HG03442 (cell line): ENCODE data around the gene ARAP1.
A peak's percentile ranks its signal among the peaks of the same experiment; 100 is the strongest.

ENCODE experiments used
- ATAC-seq: cut with Tn5 transposase; IDR thresholded peaks from one replicate; pipeline ENCODE4 v1.9.1; 2021; ENCODE audit warnings: mild to moderate bottlenecking, moderate library complexity; ENCODE audit not compliant: unreplicated experiment

Gene ARAP1

DNA sequence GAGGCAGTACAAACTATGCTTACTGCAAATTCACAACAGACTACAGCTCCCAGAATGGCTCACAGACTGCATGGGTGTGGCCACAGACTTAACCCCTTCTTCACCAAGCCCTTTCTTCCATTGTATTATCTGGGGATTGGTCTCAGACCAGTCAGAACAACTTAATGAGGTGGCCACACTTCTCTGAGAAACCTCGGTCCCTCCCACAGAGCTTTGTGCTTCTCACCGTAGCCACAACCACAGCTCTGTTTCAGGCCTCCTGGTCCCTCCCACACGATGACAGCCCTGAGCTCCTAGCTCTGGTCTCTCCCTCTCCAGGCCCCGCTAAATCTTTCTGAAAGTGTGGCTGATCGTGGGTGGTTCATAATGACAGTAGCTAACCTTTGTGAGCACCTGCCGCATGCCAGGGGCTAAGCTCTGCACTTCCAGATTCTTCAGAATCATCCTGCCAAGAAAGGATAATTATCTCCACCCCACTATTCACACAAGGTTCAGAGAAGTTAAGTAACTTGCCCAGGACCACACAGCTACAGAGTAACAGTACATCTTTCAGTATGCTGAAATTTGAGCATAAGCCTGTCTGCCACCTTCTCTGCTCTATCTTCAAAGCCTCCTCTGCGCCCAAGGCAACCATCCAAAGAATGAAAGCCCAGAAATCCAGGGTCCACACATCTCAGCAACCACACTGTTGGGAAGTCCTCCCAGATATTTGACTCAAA, 83.4 kb downstream of the ARAP1 start:
- peak; percentile 86 for ATAC-seq

DNA sequence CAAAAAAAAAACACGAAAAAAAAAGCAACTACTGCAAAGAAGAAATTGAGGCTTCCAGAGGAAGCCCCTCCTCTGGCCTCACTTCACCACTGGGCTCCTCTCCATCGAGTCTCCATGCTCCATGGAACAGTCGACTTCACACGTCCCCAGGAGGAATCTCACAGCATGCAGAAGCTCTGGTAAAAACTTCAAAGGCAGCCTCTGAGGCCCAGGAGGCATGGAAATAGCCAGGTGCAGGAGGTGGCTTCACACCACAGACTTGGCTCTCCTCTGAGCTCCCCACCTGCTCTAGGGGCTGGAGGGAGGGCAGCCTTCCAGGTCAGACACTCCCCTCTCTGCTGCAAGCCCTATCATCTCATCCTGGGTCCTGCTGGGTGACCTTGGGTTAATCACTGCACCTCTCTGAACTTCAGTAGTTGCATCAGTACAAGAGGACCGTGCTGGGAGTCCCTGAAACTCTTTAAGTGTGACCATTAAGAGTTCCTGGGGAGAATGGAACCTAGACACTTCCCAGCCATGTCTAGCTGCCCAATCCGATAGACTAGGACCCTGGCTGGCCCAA, 86.2 kb downstream of the ARAP1 start:
- ATAC-seq: no peak

DNA sequence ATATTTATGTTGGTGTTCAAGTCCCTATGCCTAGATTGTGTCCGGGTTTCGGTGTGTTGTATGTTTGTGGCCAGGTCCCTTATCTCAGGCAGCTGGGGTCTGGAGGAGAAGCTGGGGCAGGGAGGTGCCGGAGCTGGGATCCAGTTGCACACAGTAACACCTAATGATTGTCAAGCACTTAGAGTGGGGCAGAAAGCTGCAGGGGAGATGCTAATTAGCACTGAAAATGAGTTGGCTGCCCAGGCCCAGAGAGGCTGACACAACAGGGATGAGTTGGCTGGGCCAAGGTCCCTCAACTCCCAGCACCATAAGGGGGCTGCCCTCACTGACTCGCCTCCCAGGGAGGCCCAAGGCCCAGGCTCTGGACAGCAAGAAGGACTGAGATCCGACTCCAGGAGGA, 90.2 kb downstream of the ARAP1 start:
- ATAC-seq: no peak

DNA sequence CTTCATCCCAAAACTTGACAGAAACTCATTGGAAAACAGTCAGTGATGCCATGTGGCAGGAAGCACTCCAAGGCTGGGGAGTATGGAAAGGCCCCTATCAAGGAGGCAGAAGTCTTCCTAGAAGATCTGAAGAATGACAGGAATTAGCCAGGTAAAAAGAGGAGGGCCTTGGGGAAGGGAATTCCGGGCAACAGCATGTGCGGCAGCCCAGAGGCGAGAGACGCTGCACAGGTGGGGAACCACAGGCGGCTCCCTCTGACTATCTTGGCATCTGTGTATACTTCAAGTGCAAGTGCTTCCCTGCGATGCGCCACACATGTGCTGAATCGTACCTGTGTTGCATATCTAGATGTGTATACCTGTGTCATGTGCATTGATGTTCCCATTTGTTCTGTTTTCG, 90.7 kb downstream of the ARAP1 start:
- no peak for ATAC-seq

DNA sequence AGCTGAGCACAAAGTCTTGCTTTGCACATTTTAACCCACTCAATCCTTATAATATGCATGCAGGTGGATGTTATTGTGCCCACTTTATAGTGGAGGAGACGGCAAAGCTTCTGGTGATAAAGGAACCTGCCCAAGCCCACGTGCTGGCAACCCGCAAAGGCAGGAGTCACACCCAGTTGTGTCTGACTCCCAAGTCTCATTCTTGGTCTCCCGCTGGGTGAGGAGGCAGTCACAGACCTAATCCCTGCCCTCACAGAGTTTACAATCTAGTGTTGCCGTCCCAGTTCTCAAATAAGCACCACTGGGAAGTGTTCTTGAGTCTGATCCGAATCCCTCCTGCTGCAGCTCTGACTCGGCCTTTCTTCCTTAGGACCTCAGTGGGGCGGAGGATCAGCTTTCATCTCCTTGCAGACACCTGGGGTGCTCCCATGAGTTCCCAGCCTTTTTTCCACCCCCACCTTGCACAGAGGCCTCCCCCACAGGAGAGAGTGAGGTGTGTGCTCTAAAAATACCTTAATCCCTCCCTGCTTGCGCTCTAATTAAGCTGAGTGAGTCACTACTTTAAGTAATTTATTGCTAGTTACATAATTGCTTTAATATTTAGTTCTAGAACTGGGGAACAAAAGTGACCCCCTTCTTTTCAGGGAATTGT, 93.1 kb downstream of the ARAP1 start:
- no peak for ATAC-seq

DNA sequence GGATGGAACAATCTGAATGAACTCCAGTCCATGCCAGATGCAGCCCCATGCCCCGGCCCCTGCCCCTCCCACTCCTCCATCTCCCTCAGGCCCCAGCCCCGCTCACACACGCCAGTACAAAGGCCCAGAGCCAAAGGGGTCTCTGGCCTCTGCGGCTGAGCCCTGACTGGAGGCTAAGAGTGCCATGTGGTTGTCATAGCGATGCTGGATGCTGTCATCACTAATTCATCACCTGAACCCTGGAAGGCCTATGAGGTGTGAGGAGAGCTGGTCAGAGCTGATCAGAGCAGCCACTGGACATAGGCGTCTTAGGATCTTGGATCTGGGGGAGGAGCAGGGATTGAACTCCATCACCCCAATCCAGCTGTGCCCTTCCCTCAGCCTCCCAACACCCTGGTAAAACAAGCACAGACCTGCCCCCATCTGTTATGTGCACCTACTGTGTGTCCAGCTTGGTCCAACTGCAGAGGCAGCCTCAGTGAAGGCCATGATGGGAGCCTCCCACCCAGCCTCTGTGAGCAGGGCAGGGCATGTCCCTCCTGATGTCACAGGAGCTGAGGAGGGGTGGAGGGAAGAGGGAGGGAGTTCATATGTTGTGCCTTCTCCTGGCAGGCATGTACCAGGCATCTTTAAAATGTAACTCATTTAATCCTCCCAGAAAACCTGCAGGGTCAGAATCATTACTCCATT, 94.7 kb downstream of the ARAP1 start:
- ATAC-seq: no peak

DNA sequence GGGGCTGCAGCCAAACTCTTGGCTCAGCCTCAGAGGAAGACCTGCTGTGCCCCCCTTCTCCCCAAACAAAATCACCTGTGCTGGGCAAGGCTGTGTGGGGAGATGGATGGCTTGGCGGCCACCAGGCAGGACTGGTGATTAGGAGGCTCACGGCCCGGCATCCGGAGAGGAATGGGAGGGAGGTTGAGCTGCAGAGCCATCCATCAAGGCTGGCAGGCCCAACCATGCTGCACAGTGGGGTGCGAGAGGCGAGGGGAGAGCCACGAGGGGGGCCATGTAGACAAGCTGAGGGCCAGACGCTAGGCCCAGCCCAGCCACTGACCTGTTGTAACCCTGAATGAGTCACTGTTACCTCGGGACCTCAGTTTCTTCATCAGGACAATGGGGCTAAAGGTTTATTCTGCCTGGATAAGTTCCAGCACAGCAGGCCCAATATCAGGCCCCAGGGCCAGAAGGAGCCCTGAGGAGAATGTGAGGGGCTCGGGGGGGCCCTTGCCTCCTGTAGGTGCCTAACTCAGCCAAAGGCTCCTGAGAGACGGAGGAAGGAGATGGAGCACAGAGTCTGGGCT, 96.2 kb downstream of the ARAP1 start:
- ATAC-seq: no peak

DNA sequence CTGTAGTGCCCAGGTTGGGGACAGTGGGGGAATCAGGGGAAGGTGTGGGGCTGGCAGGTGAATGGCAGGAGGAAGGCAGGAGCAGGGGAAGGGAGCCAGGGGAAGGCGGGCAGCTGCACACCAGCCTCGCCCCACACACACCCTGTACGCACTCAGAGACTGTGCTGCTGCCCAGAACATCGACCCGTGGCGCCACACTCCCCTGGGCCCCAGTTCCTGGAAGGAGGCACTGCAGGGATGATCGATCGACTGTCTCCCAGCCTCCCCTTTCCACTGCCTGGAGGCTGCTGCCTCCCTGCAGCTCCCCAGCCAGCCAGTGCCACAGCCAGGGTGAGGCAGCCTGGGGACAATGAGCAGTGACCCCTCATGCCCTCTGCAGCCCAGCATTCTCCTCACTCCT, 97.2 kb downstream of the ARAP1 start:
- no peak for ATAC-seq

DNA sequence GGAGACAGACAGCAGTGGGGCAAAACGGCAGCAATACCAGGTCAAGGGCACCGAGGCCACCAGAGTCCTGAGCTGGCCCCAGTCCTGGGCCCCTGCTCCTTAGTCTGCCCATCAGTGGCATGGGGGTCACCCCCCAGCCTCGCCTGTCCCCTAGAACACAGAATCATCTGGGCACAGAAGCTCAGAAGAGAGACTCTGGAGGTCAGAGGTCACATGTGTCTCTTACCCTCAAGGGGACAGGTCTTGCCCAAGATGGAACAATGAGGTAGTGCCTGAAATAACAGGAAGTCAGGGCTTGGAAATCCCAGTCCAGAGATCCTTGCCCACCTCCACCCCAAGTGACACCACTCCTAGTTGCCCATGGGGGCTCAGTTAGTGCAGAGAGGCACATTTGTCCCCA, 98.6 kb downstream of the ARAP1 start:
- no peak for ATAC-seq

DNA sequence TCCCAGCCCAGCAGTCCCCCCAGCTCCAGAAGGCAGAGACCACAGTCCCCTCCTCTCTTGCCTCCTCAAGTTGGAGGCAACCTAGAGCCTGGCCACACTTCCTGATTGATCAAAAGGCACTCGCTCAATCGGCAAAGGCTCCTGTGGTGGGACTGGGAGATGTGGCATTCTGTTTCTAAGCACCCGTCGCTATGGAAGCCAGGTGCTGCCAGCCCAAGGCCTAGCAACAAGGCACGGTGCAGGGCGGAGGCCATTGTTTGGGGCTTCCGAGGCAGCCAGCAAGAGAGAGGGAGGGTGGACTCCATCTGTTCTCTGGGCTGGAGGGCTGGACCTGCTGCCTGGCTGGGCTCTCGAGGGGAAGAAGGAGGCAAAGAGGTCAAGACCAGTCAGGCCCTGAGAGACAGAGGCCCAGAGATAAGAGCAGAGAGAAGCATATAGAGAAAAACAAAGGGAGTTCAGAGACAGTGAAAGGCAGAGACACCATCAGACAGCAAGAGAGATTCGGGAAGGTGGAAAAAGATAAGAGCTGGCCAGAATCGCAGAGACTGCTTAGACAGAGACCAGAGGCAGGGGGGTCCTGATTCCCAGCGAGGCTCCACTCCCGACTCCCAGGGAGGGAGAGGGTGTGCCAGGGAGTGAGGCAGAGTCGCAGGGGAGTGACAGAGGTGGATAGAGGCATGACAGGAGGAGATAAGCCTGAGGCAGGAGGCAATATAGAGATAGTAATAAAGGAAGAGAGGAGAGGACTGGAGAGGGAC, 99.2 kb downstream of the ARAP1 start:
- no peak for ATAC-seq

DNA sequence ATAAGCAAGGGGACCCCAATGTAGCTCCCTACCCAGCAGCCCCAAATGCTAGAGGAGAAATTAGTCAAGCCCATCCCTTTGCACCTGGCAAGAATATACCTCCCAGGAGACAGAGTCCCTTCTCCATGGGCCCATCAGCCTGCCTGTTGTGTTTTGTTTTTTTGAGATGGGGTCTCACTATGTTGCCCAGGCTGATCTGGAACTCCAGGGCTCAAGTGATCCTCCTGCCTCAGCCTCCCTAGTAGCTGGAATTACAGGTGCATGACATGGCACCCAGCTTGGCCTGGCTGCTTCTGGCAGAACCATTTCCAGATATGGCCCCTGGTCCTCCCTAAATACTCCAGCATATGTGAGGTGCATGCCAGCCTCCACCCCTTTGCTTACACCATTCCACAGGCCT, 100.1 kb downstream of the ARAP1 start:
- ATAC-seq: no peak

DNA sequence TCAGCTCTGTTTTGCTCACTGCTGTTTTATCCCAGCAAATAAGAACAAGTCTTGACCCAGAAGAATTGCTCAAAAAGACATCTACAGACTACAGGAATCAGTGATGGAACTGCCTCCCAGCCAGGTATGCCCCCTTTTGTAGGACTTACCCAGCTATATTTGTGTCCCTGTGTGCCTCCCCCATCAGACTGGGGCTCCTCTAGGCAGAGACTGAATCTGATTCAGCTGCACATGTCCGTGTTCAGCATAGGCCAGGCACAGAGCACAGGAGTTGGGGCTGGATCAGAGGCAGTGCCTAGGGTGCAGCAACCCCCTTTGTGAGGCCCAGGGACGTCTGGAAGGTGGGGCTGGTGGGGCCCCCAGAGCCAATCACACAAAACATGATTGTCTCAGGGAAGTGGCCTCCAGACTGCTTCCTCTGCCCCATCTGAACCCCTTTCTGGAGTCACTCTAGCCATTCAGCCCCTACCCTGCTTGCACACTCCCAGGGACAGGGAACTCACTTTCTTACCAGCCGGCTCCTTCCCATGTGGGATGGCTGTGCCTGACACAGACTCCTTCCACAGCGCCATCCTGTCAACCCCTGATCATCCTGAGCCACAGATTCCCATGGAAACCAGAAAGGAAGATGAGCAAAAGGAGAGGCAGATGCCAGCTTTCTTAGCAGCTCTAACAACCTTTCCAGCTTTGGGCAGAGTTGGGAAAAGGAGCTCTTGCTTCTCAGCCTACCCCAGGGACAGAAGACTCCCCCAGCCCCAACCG, 102.8 kb downstream of the ARAP1 start:
- no peak for ATAC-seq

DNA sequence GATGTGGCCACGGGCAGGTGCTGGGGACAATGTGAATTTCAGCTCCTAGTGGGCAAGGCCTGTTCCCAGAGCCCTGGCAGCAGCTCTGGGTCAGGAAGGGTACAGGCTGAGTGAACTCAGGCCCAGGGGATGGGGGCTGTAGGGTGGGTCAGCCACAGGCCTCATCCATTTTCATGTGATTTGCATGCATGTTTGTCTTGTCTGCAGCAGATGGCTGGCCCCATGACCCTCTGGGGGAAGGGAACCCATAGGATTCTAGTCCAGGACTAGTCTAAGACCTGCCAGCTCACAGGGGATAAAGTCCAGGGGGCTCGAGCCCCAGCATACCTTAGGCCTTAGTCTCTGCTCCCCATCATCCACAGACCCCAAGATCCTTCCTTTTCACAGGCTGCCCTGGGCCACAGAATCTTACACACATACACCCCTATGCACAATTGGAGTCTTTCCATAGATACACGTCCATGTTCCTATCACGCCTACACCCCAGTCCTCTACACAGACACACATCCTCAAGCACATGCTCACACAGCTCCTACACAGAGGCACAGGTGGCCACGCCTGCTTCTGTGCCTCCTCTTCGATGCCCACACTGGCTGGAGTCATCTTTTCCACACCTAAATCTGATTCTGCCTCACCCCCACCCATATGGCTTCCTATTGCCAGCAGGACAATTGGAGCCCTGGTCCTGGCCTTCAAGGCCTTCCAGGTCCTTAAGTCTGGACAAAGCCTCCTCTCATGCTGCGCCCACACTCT, 103.6 kb downstream of the ARAP1 start:
- no peak for ATAC-seq

DNA sequence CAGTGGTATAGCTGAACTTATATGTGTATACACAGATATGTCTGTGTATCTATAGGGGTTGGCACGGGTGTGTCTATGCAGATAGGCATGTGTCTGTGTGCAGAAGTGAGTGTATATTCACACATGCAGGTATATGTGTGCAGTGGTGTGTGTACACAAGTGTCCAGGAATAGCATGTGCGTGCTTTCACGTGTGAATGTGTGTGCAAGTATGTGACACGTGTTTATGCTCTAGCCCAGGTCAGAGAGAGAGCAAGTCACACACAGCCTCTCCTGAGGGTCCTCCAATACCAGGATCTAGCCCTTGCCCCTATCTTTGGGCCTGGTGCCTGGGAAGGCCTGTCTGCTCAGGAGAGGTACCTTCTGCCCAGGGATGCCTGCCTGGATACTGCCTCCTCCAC, 104.3 kb downstream of the ARAP1 start:
- no peak for ATAC-seq

DNA sequence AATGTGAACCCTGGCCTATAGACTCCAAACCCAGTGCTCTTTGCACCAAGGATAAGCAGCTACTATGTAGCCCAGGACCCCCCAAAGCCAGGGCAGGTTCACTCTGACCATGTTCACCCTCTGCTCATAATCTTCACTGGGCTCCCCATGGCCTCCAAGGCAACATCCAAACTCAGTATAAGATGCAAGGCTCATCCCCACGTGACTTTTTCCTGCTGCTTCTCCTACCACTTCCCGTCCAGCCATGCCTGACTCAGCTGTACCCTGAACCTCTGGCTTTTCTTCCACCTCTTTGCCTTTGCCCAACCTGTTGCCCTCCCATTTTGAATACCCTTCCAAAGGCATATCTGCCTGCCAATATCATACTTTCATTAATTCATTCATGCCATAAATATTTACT, 105.7 kb downstream of the ARAP1 start:
- no peak for ATAC-seq

DNA sequence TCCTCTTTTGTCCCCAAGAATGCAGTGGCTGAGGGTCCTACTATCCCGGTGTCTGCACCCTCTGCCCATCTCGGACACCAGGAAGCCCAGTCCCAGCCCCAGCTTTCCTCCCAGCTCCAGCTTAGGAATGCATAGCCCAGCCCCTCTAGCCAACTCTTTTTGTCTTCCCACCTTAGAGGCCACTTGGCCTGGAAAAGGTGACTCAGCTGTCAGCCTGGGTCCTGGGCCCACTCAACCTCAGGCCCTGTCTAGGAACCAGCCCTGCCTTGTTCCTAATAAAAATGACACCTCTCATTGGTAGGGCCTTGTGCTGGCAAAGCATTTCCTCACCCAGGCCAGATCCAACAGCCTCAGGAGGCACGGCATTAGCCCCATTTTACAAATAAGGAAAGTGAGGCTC, 106.2 kb downstream of the ARAP1 start:
- ATAC-seq: no peak

DNA sequence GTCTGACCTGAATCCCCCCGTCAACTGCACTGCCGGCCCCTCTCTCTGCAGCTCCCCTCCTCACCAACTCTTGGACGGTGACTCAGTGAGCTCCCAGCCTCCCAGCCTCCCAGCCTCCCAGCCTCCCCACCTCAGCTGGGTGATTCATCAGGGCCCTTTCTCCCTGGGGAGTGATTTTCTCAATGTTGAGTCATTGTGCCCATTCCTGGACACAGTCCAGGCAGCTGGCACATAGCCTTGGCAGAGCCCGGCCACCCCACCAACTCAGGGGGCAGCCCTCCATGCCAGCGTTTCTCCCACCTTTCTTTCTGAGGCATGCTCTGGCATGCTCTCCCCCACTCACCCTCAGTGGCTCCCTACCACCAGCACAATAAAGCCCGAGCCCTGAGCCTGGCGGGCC, 108.7 kb downstream of the ARAP1 start:
- ATAC-seq: no peak

DNA sequence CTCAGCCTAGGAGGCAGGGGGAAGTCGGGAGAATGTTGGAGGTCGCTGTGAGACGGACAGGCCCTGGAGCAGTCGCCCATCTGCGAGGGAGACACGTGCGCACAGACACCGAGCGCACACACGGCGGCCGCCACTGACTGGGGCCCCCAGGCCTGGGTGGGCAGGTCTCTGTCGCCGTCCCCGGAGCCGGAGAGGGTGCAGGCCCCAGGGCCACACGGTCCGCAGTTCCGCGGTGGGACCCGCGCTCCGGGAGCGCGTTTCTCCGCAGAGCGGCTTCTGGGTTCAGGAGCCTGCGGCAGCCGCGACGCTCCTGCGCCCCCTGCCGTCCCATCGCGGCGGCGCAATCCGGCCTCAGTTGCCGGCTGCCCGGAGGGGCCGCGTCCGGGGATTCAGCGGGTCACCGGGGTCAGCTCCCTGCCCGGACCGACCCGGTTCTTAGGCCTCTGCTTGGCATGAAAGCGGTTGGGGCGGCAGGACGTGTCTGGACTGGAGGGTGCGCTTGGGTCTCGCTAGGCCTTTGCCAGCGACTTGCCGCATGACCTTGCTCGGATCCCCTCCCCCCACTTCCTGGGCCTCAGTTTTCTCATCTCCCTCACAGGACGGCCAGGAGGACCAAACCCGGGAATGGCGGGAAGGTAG, 109.2 kb downstream of the ARAP1 start:
- no peak for ATAC-seq
